ENCODE measurements around the gene PLXNA2. TPM values are rescaled to one million over a fixed set of nuclear protein-coding genes. Genes with fewer than 3 reads are reported as not detected.

PLXNA2 gene
- total RNA-seq, 1 donor from 2014 or later = 0.82 TPM

DNA sequence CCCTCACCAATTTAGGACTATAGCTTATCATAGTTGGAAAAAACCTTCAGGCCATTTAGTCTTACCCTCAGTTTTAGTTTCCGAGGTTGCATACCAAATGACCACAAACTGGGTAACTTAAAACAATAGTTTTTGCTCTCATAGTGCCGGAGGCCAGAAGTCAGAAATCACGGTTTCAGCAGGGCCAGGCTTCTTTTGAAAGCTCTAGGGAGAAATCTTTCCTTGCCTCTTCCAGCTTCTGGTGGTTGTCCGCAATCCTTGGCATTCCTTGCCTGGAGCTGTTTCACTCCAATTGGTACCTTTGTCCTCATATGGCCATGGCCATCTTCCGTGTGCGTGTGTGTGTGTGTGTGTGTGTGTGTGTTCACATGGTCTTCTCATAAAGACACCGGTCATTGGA, 12.4 kb upstream of the PLXNA2 start:
- POLR2A ChIA-PET = no interaction called here
- CTCF ChIA-PET = no interaction called here
- Mint-ChIP-seq H3K9me3 (no peaks in the 10 kb centered on the region), H3K27ac (no peak overlapping the region), H3K4me1 (no peaks in the 10 kb centered on the region), H3K27me3 (peaks cover 29% of the 10 kb centered on the region), H3K4me3 (no peak overlapping the region), H3K36me3 (ENCODE audit: low read depth) (no peaks in the 10 kb centered on the region)
- intact Hi-C loops (cut with micrococcal nuclease) = no loop called here
- TF ChIP-seq, protein P1, sequence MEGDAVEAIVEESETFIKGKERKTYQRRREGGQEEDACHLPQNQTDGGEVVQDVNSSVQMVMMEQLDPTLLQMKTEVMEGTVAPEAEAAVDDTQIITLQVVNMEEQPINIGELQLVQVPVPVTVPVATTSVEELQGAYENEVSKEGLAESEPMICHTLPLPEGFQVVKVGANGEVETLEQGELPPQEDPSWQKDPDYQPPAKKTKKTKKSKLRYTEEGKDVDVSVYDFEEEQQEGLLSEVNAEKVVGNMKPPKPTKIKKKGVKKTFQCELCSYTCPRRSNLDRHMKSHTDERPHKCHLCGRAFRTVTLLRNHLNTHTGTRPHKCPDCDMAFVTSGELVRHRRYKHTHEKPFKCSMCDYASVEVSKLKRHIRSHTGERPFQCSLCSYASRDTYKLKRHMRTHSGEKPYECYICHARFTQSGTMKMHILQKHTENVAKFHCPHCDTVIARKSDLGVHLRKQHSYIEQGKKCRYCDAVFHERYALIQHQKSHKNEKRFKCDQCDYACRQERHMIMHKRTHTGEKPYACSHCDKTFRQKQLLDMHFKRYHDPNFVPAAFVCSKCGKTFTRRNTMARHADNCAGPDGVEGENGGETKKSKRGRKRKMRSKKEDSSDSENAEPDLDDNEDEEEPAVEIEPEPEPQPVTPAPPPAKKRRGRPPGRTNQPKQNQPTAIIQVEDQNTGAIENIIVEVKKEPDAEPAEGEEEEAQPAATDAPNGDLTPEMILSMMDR (IDR thresholded peaks at IDR 0.05) = no peak
- no peak for ATAC-seq (ENCODE audit: low read depth)
- DNase-seq = no peak

DNA sequence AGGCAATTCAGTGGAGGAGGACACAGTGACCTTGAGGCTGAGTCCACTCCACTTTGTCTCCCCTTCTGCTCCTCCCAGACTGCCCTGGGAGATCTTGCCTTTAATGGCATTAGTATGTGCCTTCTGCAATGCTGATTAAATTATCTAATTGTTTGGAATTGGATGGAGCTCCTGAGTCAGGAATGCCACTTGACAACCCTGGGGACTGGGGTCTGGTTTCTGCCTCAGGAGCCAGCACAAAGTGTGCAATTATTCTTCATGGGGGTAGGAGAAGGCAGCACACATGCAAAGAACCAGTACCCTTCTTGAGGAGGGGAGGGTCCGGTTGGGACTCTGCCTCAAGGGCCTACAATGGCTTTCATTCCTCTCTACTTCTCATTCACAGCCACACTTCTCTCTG, 11.9 kb upstream of the PLXNA2 start:
- Mint-ChIP-seq H3K27me3 (peaks cover 34% of the 10 kb centered on the region), H3K27ac (no peak overlapping the region), H3K4me1 (no peaks in the 10 kb centered on the region), H3K9me3 (no peaks in the 10 kb centered on the region), H3K36me3 (ENCODE audit: low read depth) (no peaks in the 10 kb centered on the region), H3K4me3 (no peak overlapping the region)
- ChIA-PET POLR2A (no interaction called here), CTCF (no interaction called here)
- TF ChIP-seq, protein P1 (IDR thresholded peaks at IDR 0.05) = no peak
- ATAC-seq (ENCODE audit: low read depth) (no peak), DNase-seq (no peak)
- intact Hi-C loops (cut with micrococcal nuclease) = no loop called here

DNA sequence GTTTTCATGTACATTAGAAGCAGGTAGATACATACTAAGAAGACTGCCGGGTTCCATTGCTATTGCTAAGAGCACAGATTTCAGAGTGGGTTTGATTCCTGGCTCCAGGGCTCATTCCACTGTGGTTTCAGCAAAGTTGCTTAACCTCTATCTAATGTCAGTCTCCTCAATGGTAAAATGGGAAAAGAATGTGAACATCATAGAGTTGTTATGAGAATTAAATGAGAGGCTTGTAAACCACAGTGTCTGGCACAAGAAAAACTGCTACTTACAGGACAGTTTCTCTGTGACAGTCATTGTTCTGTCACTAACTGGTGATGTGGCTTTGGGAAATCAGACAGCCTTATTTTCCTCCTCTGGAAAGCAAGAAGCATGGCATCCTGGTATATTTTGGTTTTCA, 10.7 kb upstream of the PLXNA2 start:
- ATAC-seq (ENCODE audit: low read depth) (no peak), DNase-seq (no peak)
- ChIA-PET POLR2A (no interaction called here), CTCF (interaction anchor here (0.8 kb wide), 1 partner anchor 10 kb away, joined by 6 read pairs; no protein-coding TSS in a partner anchor)
- TF ChIP-seq, protein P1 (IDR thresholded peaks at IDR 0.05) = no peak
- intact Hi-C loops (cut with micrococcal nuclease) = no loop called here
- H3K4me3 Mint-ChIP-seq = no peak overlapping the region
- no peak overlapping the region for H3K27ac Mint-ChIP-seq
- H3K9me3 Mint-ChIP-seq = no peaks in the 10 kb centered on the region
- H3K36me3 Mint-ChIP-seq (ENCODE audit: low read depth) = no peaks in the 10 kb centered on the region
- H3K4me1 Mint-ChIP-seq = no peaks in the 10 kb centered on the region
- H3K27me3 Mint-ChIP-seq = peaks cover 34% of the 10 kb centered on the region

DNA sequence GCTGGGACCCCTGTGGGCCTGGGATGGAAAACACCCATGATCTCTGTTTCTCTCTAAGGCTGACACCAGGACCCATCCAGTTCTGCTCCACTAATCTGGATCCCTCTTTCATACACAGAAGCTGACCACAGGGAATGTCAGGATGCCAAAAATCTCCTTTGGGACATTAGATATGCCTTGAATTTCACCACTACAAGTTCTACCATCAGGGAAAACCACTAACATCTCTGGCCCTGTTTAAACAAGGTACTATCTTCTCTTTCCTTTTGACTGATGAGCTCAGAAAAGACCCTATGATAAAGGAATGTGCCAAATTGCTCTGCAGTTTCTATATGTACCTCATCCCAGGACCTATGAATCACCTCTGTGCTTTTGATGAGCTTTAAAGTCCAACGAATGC, 10.2 kb upstream of the PLXNA2 start:
- Mint-ChIP-seq H3K36me3 (ENCODE audit: low read depth) (no peaks in the 10 kb centered on the region), H3K27me3 (peaks cover 34% of the 10 kb centered on the region), H3K9me3 (no peaks in the 10 kb centered on the region), H3K4me1 (no peaks in the 10 kb centered on the region), H3K27ac (no peak overlapping the region), H3K4me3 (no peak overlapping the region)
- intact Hi-C loops (cut with micrococcal nuclease) = no loop called here
- CTCF ChIA-PET = interaction anchor here (0.8 kb wide), 1 partner anchor 9 kb away, joined by 6 read pairs; no protein-coding TSS in a partner anchor
- TF ChIP-seq, protein P1 (IDR thresholded peaks at IDR 0.05) = no peak
- POLR2A ChIA-PET = no interaction called here
- ATAC-seq (ENCODE audit: low read depth) (no peak), DNase-seq (no peak)

DNA sequence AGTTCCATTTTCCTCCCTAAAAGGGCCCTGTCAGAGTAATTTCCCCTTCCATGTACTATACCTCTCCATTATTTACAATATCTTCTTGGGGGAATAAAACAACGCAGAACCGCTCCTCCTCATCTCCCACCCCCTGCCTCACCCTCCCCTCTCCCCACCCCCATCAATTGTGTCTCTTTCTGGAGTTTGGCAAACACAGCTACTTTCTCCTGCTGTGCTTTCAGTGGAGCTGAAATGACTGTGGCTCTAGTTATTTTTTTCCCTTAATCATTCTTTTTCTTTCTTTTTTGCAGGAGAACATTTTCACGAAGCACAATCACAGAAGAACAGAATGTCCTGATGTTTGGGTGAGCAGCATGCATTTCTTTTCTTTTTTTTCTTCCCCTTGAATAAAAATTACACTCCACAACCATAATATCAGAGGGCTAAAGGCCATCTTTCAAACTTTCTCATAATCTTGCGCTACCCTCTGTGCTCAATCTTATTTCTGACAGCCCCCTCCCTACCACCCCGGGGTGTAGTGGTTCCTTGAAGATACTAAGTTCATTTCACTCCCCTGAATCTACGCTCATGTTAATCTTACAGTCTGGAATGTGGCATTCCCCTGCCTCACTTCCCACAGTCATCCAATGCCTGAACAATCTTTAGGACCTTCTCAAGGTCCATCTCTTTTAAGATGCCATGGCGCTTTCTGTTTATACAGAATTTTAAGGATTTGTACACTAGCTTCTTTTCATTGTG, 8.8 kb upstream of the PLXNA2 start:
- intact Hi-C loops (cut with micrococcal nuclease) = no loop called here

More for the DNA sequence above, 8.8 kb upstream of the PLXNA2 start:
- no peak overlapping the region for H3K4me3 Mint-ChIP-seq
- ATAC-seq (ENCODE audit: low read depth) = no peak
- H3K27ac Mint-ChIP-seq = no peak overlapping the region
- H3K4me1 Mint-ChIP-seq = no peaks in the 10 kb centered on the region
- H3K9me3 Mint-ChIP-seq = no peaks in the 10 kb centered on the region
- DNase-seq = no peak
- ChIA-PET POLR2A (no interaction called here), CTCF (no interaction called here)
- H3K36me3 Mint-ChIP-seq (ENCODE audit: low read depth) = no peaks in the 10 kb centered on the region
- TF ChIP-seq, protein P1 (IDR thresholded peaks at IDR 0.05) = no peak
- peaks cover 30% of the 10 kb centered on the region for H3K27me3 Mint-ChIP-seq

All from activated B cell treated with CpG ODN at 0.5 μM for 24 hours (primary cell).